CD14-positive monocyte (primary cell): ENCODE measurements around the gene PSMD12. TPM values are rescaled to one million over a fixed set of nuclear protein-coding genes. Genes with fewer than 3 reads are reported as not detected.

Experiments
- DNase-seq, 3 donors: peaks; one replicate each; pipeline ENCODE4 v3.0.0-alpha.2; 2011 to 2022
- H2AFZ ChIP-seq: 2 replicates; pipeline ENCODE4 v1.6.0; 2012; ENCODE audit warnings: mild to moderate bottlenecking, low read depth, low read length, inconsistent platforms; ENCODE audit not compliant: insufficient read depth, poor library complexity, severe bottlenecking
- H3K27ac ChIP-seq, 2 donors: 1 replicate in 1 of 2; 2 replicates in 1 of 2; pipeline ENCODE4 v1.5.1; 2012 to 2013; ENCODE audit warnings: low read length in 2 of 2, control low read depth in 1 of 2, inconsistent platforms in 1 of 2, low read depth in 1 of 2, mild to moderate bottlenecking in 1 of 2
- H3K27me3 ChIP-seq, 2 donors: one replicate each; pipeline versions ENCODE4 v1.6.0 to v1.6.1; 2011 to 2013; ENCODE audit warnings: low read length in 2 of 2; ENCODE audit not compliant: control insufficient read depth in 2 of 2, insufficient read depth in 2 of 2
- H3K36me3 ChIP-seq, 2 donors: replicated peaks in 1 of 2; 1 replicate in 1 of 2; 2 replicates in 1 of 2; pipeline versions ENCODE4 v1.5.1 to v1.6.1; 2012 to 2013; ENCODE audit warnings: low read length in 2 of 2, control low read depth in 1 of 2, inconsistent platforms in 1 of 2, mild to moderate bottlenecking in 1 of 2; ENCODE audit not compliant: insufficient read depth in 2 of 2, control insufficient read depth in 1 of 2
- H3K4me1 ChIP-seq, 2 donors: 1 replicate in 1 of 2; 2 replicates in 1 of 2; pipeline versions ENCODE4 v1.5.1 to v1.6.1; 2012 to 2013; ENCODE audit warnings: low read length in 2 of 2, control low read depth in 1 of 2, inconsistent platforms in 1 of 2, mild to moderate bottlenecking in 1 of 2, moderate library complexity in 1 of 2; ENCODE audit not compliant: insufficient read depth in 2 of 2, control insufficient read depth in 1 of 2
- H3K4me2 ChIP-seq: replicated peaks from 2 replicates; pipeline ENCODE3; 2012; ENCODE audit warnings: low read length, moderate library complexity, mild to moderate bottlenecking; ENCODE audit not compliant: poor library complexity, severe bottlenecking; ENCODE audit errors: extremely low read depth
- H3K4me3 ChIP-seq, 3 experiments: fragments of 200-600 bp in 1 of 3; sonication (generic) in 1 of 3; replicated peaks in 1 of 3; 1 replicate in 2 of 3; 2 replicates in 1 of 3; pipeline ENCODE4 v1.5.1; 2011 to 2013; ENCODE audit warnings: low read length in 3 of 3, mild to moderate bottlenecking in 3 of 3, control low read depth in 2 of 3, low read depth in 2 of 3, inconsistent platforms in 1 of 3, moderate library complexity in 1 of 3
- H3K79me2 ChIP-seq: 2 replicates; pipeline ENCODE4 v1.6.0; 2012; ENCODE audit warnings: mild to moderate bottlenecking, control low read depth, inconsistent platforms, low read length, moderate library complexity; ENCODE audit not compliant: insufficient read depth
- H3K9ac ChIP-seq: 2 replicates; pipeline ENCODE4 v1.6.0; 2017; ENCODE audit warnings: low read length, mild to moderate bottlenecking; ENCODE audit not compliant: insufficient read depth, poor library complexity, severe bottlenecking
- H3K9me3 ChIP-seq, 2 donors: replicated peaks in 1 of 2; 1 replicate in 1 of 2; 2 replicates in 1 of 2; pipeline versions ENCODE4 v1.5.1 to v1.6.1; 2012 to 2013; ENCODE audit warnings: low read length in 2 of 2, control low read depth in 1 of 2; ENCODE audit not compliant: control insufficient read depth in 1 of 2, insufficient read depth in 1 of 2
- H4K20me1 ChIP-seq: 2 replicates; pipeline ENCODE4 v1.6.0; 2012; ENCODE audit warnings: mild to moderate bottlenecking, low read length, control low read depth, moderate library complexity; ENCODE audit not compliant: insufficient read depth
- H3K27ac Mint-ChIP-seq, 7 donors: one replicate each; pipeline ENCODE4 v1.8.0; 2020; ENCODE audit warnings: mild to moderate bottlenecking in 7 of 7, mixed read lengths in 7 of 7, moderate library complexity in 6 of 7, inconsistent platforms in 2 of 7
- H3K27me3 Mint-ChIP-seq, 3 donors: one replicate each; pipeline ENCODE4 v1.8.0; 2021 to 2022; ENCODE audit warnings: low read depth in 3 of 3, mild to moderate bottlenecking in 3 of 3, mixed read lengths in 3 of 3, moderate library complexity in 3 of 3, inconsistent platforms in 1 of 3
- H3K36me3 Mint-ChIP-seq, 2 donors: one replicate each; pipeline ENCODE4 v1.8.0; 2020; ENCODE audit warnings: mixed read lengths in 2 of 2, inconsistent platforms in 1 of 2, mild to moderate bottlenecking in 1 of 2
- H3K4me1 Mint-ChIP-seq: one replicate; pipeline ENCODE4 v1.8.0; 2020; ENCODE audit warnings: mild to moderate bottlenecking, mixed read lengths
- H3K4me3 Mint-ChIP-seq, 2 donors: one replicate each; pipeline ENCODE4 v1.8.0; 2020; ENCODE audit warnings: mild to moderate bottlenecking in 2 of 2, mixed read lengths in 2 of 2, moderate library complexity in 1 of 2
- H3K9me3 Mint-ChIP-seq, 7 donors: one replicate each; pipeline ENCODE4 v1.8.0; 2020 to 2022; ENCODE audit warnings: mixed read lengths in 7 of 7, mild to moderate bottlenecking in 6 of 7, moderate library complexity in 6 of 7, inconsistent platforms in 2 of 7
- CTCF ChIP-seq: fragments of 200-600 bp; IDR thresholded peaks from one replicate; pipeline ENCODE4 v1.8.0; 2022; ENCODE audit warnings: antibody characterized with exemption, mild to moderate bottlenecking
- WGBS: methylation state at CpG from one replicate; pipeline ENCODE4 v1.1.5; 2013; ENCODE audit warnings: missing lambda C conversion rate; ENCODE audit not compliant: insufficient coverage; 5-methylcytosine and 5-hydroxymethylcytosine counted together
- intact Hi-C, 2 donors: fragments of 100-400 bp; cut with micrococcal nuclease; formaldehyde crosslinking; loops; one replicate each; pipeline versions ENCODE4 v1.15.0 to v1.15.1; 2023
- polyA plus RNA-seq, 3 donors: library from polyadenylated mRNA; depleted of rRNA in 1 of 3; unstranded in 2 of 3; stranded (reverse) in 1 of 3; fragments of 300-500 nt in 2 of 3; fragments of >200 nt in 1 of 3; fragmentation: Illumina TruSeq in 2 of 3; gene quantifications; 1 replicate in 2 of 3; 2 replicates in 1 of 3; pipeline ENCODE4 v1.2.3, GENCODE V29; 2012 to 2021

PSMD12 gene
- polyA plus RNA-seq, 3 donors = 16.2 to 30.7 (median 17.8) TPM

- intact Hi-C loops = no loop called here
- Histone ChIP-seq H4K20me1 (no peaks in the 10 kb centered on the region), H3K27me3 (no peaks in the 10 kb centered on the region), H3K9ac (no peak overlapping the region), H2AFZ (no peak overlapping the region), H3K4me3 (no peak overlapping the region), H3K79me2 (no peaks in the 10 kb centered on the region), H3K4me2 (no peak overlapping the region), H3K9me3 (no peaks in the 10 kb centered on the region), H3K4me1 (peaks cover 10 to 14% of the 10 kb centered on the region in 2 donors), H3K27ac (no peak overlapping the region), H3K36me3 (no peaks in the 10 kb centered on the region)
- peaks cover 0 to 5% (median 3%) of the 10 kb centered on the region in 7 donors for H3K9me3 Mint-ChIP-seq
- peaks cover 0 to 5% (median 3%) of the 10 kb centered on the region in 3 donors for H3K27me3 Mint-ChIP-seq
- H3K27ac Mint-ChIP-seq = no peak overlapping the region
- no peak for DNase-seq
- no peaks in the 10 kb centered on the region for H3K36me3 Mint-ChIP-seq
- H3K4me1 Mint-ChIP-seq = peaks cover 13% of the 10 kb centered on the region
- 96% methylated on average over 6 of the region's 10 CpGs for WGBS
- TF ChIP-seq CTCF = no peak
- H3K4me3 Mint-ChIP-seq = no peak overlapping the region
Measured at GRCh38 chr17:67297454-67297960, 68.9 kb downstream of the PSMD12 start.

DNA sequence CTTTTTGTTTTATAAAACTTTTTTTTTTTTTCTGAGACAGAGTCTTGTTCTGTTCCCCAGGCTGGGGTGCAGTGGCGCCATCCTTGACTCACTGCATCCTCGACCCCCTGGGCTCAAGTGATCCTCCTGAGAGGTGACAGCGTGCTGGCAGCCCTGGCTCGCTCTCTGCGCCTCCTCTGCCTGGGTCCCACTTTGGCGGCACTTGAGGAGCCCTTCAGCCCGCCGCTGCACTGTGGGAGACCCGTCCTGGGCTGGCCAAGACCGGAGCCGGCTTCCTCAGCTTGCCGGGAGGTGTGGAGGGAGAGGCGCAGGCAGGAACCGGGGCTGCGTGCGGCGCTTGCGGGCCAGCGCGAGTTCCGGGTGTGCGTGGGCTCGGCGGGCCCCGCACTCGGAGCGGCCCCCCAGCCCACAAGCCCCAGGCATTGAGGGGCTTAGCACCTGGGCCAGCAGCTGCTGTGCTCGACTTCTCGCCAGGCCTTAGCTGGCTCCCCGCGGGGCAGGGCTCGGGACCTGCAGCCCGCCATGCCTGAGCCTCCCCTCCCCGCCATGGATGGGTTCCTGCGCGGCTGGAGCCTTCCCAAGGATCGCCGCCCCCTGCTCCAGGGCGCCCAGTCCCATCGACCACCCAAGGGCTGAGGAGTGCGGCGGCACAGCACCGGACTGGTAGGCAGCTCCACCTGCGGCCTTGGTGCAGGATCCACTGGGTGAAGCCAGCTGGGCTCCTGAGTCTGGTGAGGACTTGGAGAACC, 71.8 kb downstream of the PSMD12 start:
- Histone ChIP-seq H4K20me1 (no peaks in the 10 kb centered on the region), H3K27me3 (no peaks in the 10 kb centered on the region), H3K79me2 (no peaks in the 10 kb centered on the region), H3K9me3 (no peaks in the 10 kb centered on the region), H3K4me1 (peaks cover 12 to 16% of the 10 kb centered on the region in 2 donors), H3K27ac (no peak overlapping the region), H3K9ac (no peak overlapping the region), H3K4me2 (no peak overlapping the region), H3K36me3 (no peaks in the 10 kb centered on the region), H2AFZ (no peak overlapping the region), H3K4me3 (no peak overlapping the region)
- DNase-seq = no peak
- Mint-ChIP-seq H3K27me3 (peaks cover 0 to 3% (median 3%) of the 10 kb centered on the region in 3 donors), H3K4me1 (peaks cover 17% of the 10 kb centered on the region), H3K27ac (no peak overlapping the region), H3K36me3 (no peaks in the 10 kb centered on the region), H3K9me3 (peaks cover 0 to 5% (median 3%) of the 10 kb centered on the region in 7 donors), H3K4me3 (no peak overlapping the region)
- intact Hi-C loops = no loop called here
- WGBS = 96% methylated on average over 40 of the region's 44 CpGs
- TF ChIP-seq CTCF = no peak
